ENCODE measurements around the gene MSN.

The MSN gene

DNA sequence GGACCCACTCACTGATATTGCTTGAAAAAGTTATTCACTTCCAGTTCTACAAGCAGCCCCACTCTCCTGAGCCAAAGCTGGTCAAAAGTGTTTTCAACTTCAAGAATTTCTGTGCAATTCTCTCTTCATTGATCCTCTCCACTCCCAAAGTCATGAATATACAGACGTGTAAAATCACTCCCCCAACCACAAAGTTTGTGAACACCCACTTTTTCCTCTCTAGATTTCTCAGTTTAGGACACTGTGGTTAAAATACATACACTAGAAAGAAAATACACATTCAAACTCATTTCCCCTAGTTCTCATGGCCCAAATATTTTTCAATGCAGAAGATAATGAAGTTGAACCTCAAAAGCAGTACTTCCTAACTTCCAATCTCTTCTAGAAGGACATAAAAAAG is 116.3 kb downstream of the MSN start:
- H3K4me3 ChIP-seq (ENCODE audit: low read length in 2 of 2), result no peak overlapping the region
- no peaks in the 10 kb centered on the region for H3K36me3 ChIP-seq (ENCODE audit: control insufficient read depth in 2 of 2, insufficient read depth in 2 of 2, low read length in 2 of 2)
- no peaks in the 10 kb centered on the region for H3K27me3 ChIP-seq (ENCODE audit: control insufficient read depth in 1 of 2, insufficient read depth in 2 of 2, low read length in 2 of 2)
- no peak overlapping the region for H3K27ac ChIP-seq (ENCODE audit: low read length)
- no peaks in the 10 kb centered on the region for H3K9me3 ChIP-seq (ENCODE audit: control insufficient read depth in 2 of 2, low read length in 2 of 2)
- H3K4me1 ChIP-seq (ENCODE audit: control insufficient read depth, insufficient read depth, low read length), result no peaks in the 10 kb centered on the region
- H3K9ac ChIP-seq (ENCODE audit: low read length in 2 of 2), result no peak overlapping the region

Data from stomach smooth muscle (tissue), 2 donors.